Esophagus squamous epithelium (tissue), 5 donors: ENCODE data around the gene LGR4. TPM values are rescaled to one million over a fixed set of nuclear protein-coding genes. Genes with fewer than 3 reads are reported as not detected.

Experiments used
- DNase-seq: peaks from one replicate; lab custom pipeline; 2025; lab: John Stamatoyannopoulos, UW
- H3K27ac ChIP-seq, 4 donors: fragments of 200-600 bp; sonication (generic); one replicate each; pipeline ENCODE4 v1.5.1; 2016 to 2019; ENCODE audit warnings: mild to moderate bottlenecking in 1 of 4
- H3K27me3 ChIP-seq, 4 donors: fragments of 200-600 bp; sonication (generic); 1 replicate in 3 of 4; 2 replicates in 1 of 4; pipeline versions ENCODE4 v1.5.1 to v1.6.0; 2017 to 2021; ENCODE audit warnings: antibody characterized with exemption in 1 of 4
- H3K36me3 ChIP-seq, 3 donors: fragments of 200-600 bp; sonication (generic); one replicate each; pipeline ENCODE4 v1.5.1; 2016 to 2019
- H3K4me1 ChIP-seq, 3 donors: fragments of 200-600 bp; sonication (generic); one replicate each; pipeline ENCODE4 v1.5.1; 2017 to 2019
- H3K4me3 ChIP-seq, 4 donors: fragments of 200-600 bp; sonication (generic); 1 replicate in 3 of 4; 2 replicates in 1 of 4; pipeline ENCODE4 v1.5.1; 2016 to 2019; ENCODE audit warnings: mild to moderate bottlenecking in 2 of 4, moderate library complexity in 1 of 4
- H3K9me3 ChIP-seq, 3 donors: fragments of 200-600 bp; sonication (generic); one replicate each; pipeline ENCODE4 v1.5.1; 2016 to 2019
- CTCF ChIP-seq, 6 experiments: fragments of 450-650 bp in 4 of 6; fragments of 200-600 bp in 2 of 6; sonication (generic) in 2 of 6; IDR thresholded peaks; one replicate each; pipeline ENCODE4 v1.5.1; 2016 to 2019; ENCODE audit warnings: antibody characterized with exemption in 6 of 6, mild to moderate bottlenecking in 4 of 6, moderate library complexity in 4 of 6
- POLR2A ChIP-seq, 4 donors: fragments of 450-650 bp; IDR thresholded peaks; one replicate each; pipeline ENCODE4 v1.6.1; 2017; ENCODE audit warnings: antibody characterized with exemption in 4 of 4, mild to moderate bottlenecking in 4 of 4, moderate library complexity in 3 of 4
- WGBS, 2 donors: methylation state at CpG; one replicate each; pipeline ENCODE4 v1.1.5; 2018; 5-methylcytosine and 5-hydroxymethylcytosine counted together
- intact Hi-C: fragments of 100-400 bp; cut with DNase I; formaldehyde crosslinking; loops from one replicate; pipeline ENCODE4 v1.15.0; 2022
- total RNA-seq, 4 donors: library from RNA; depleted of rRNA; stranded (reverse); fragments of >200 nt; gene quantifications; one replicate each; pipeline ENCODE4 v1.1.0, GENCODE V29; 2016
- donor health status: DM: yes; HTN: yes; CAD: no.

The LGR4 gene
- total RNA-seq, 4 donors from 2014 or later: 22.3 to 45.6 (median 35.1) TPM

- intact Hi-C loops: no loop called here
- Histone ChIP-seq H3K36me3 (peaks cover 0 to 75% (median 0%) of the 10 kb centered on the region in 3 donors), H3K27ac (no peak overlapping the region), H3K27me3 (no peaks in the 10 kb centered on the region), H3K4me3 (no peak overlapping the region), H3K4me1 (no peaks in the 10 kb centered on the region), H3K9me3 (no peaks in the 10 kb centered on the region)
- DNase-seq: no peak
- 30 to 41% methylated on average over 1 to 2 of the region's 2 CpGs for WGBS, 2 donors
- TF ChIP-seq POLR2A (IDR thresholded peaks at IDR 0.05) (no peak), CTCF (IDR thresholded peaks at IDR 0.05) (no peak)
Observed at GRCh38 chr11:27370374-27370773, 102.2 kb downstream of the LGR4 start.

GRCh38 chr11:27367881-27368280 lies 104.7 kb downstream of the LGR4 start:
- Histone ChIP-seq H3K4me3 (no peak overlapping the region), H3K4me1 (peaks cover 3 to 9% (median 5%) of the 10 kb centered on the region in 3 donors), H3K9me3 (no peaks in the 10 kb centered on the region), H3K27me3 (no peaks in the 10 kb centered on the region), H3K27ac (no peak overlapping the region), H3K36me3 (peaks cover 0 to 51% (median 0%) of the 10 kb centered on the region in 3 donors)
- 88 to 91% methylated on average over 6 to 10 of the region's 10 CpGs for WGBS, 2 donors
- DNase-seq: no peak
- TF ChIP-seq CTCF (IDR thresholded peaks at IDR 0.05) (no peak), POLR2A (IDR thresholded peaks at IDR 0.05) (no peak)
- intact Hi-C loops: no loop called here

- peaks cover 13 to 46% (median 14%) of the 10 kb centered on the region in 3 donors for H3K4me1 ChIP-seq
- intact Hi-C loops: no loop called here
- H3K27ac ChIP-seq: peak overlapping the region in 3 of 4 donors; percentile 65 to 66 (median 66)
- no peak for DNase-seq
- 30 to 33% methylated on average over 13 of the region's 13 CpGs for WGBS, 2 donors
- peaks cover 0 to 16% (median 0%) of the 10 kb centered on the region in 3 donors for H3K36me3 ChIP-seq
- no peaks in the 10 kb centered on the region for H3K27me3 ChIP-seq
- TF ChIP-seq POLR2A (IDR thresholded peaks at IDR 0.05): no peak
- no peaks in the 10 kb centered on the region for H3K9me3 ChIP-seq
- H3K4me3 ChIP-seq: peak overlapping the region; percentile 73 to 89 (median 76)
Observed at GRCh38 chr11:27363576-27364117, 108.9 kb downstream of the LGR4 start.

- 1 to 2% methylated on average over 14 to 18 of the region's 57 CpGs for WGBS, 2 donors
- no peaks in the 10 kb centered on the region for H3K9me3 ChIP-seq
- DNase-seq: peak; percentile 50
- peak within 1 kb of the TSS in 3 of 4 donors; percentile 65 to 66 (median 66) for H3K27ac ChIP-seq
- H3K4me3 ChIP-seq: peak within 1 kb of the TSS; percentile 73 to 89 (median 76)
- peaks cover 13 to 53% (median 14%) of the 10 kb centered on the region in 3 donors for H3K4me1 ChIP-seq
- intact Hi-C loops: no loop called here
- TF ChIP-seq POLR2A (IDR thresholded peaks at IDR 0.05) (peak in 2 of 4 donors; percentile 6 to 15), CTCF (IDR thresholded peaks at IDR 0.05) (peak in 1 of 6 experiments; percentile 22)
- no peaks in the 10 kb centered on the region for H3K27me3 ChIP-seq
- peaks cover 0 to 9% (median 0%) of the 10 kb centered on the region in 3 donors for H3K36me3 ChIP-seq
Observed at GRCh38 chr11:27362749-27363575, 109.6 kb downstream of the LGR4 start, which contains the start of gene CCDC34. CCDC34 (minus strand) TSS chr11:27363215; CDS start chr11:27363194, 21 bp downstream.

- TF ChIP-seq CTCF (IDR thresholded peaks at IDR 0.05): no peak
- TF ChIP-seq POLR2A (IDR thresholded peaks at IDR 0.05): no peak
- Histone ChIP-seq H3K9me3 (no peaks in the 10 kb centered on the region), H3K4me1 (peaks cover 13 to 64% (median 14%) of the 10 kb centered on the region in 3 donors), H3K36me3 (no peaks in the 10 kb centered on the region), H3K27ac (no peak overlapping the region), H3K4me3 (peak overlapping the region in 1 of 4 donors; percentile 89), H3K27me3 (no peaks in the 10 kb centered on the region)
- no peak for DNase-seq
- WGBS, 2 donors: 70 to 72% methylated on average over 8 of the region's 8 CpGs
- intact Hi-C loops: no loop called here
Observed at GRCh38 chr11:27361649-27362431, 110.8 kb downstream of the LGR4 start.
